NCI-H774 (cell line): ENCODE measurements around the gene ASPSCR1.

Experiments used
- DNase-seq: peaks from one replicate; lab custom pipeline; 2025; lab: John Stamatoyannopoulos, UW

Gene ASPSCR1

DNA sequence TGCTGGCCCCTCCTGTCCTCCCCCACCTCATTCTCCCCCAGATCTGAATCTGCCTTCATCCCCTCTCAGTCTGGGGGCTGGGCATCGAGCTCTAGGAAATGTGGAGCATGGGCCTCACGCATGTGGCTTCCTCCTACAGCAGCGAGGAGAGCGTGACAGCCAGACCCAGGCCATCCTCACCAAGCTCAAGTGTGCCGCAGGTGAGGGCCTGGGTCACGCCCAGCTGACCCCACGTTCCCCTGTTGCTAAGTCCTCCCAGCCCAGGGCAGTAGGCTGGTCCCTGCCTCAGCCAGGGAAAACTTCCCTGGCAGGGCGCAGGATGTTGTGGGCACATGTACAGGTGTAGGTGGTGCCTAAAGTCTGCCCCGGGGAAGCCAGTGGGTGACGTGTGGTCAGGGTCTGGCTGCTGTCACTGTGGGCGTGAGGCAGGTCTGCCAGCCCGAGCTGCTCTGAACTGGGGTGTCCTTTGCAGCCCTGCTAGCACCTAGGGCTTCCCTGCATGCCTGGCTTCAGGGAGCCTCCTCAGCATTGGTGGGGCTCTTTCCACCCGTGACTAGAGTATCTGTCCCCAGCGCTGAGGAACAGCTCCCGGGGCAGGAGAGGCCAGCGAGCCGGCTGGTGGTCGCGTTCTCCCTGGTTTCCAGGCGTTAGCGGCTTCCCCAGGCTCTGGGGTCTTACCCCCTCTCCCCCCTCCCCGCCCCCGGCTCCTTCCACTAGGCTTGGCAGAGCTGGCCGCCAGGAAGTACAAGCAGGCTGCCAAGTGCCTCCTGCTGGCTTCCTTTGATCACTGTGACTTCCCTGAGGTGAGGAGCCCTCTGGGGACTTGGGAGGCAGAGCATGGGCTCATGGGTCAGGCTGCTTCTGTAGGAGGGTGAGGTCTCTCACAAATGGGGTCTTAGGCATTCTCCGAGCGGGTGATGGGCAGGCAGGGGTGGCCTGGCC is 77.9 kb downstream of the ASPSCR1 start:
- DNase-seq, result no peak

DNA sequence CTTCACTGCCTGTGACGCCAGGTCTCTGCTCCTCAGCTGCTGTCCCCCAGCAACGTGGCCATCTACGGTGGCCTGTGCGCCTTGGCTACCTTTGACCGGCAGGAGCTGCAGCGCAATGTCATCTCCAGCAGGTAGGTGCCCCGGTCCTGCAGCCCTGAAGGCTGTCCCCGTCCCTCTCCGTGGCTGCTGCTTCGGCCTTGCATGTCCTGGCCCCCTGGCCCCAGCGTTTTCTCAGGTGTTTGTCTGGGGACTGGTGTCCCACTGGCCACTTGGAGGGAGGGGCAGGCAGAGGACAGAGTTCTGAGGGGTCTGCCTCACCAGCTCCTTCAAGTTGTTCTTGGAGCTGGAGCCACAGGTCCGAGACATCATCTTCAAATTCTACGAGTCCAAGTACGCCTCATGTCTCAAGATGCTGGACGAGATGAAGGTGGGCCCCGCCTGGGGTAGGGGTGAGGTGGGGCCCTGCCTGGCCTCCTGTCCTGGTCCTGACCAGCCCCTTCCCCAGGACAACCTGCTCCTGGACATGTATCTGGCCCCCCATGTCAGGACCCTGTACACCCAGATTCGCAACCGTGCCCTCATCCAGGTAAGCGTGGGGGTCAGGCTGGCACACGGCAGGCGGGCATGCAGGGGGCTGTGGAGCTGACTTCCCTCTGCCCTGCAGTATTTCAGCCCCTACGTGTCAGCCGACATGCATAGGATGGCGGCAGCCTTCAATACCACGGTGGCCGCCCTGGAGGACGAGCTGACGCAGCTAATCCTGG is 78.7 kb downstream of the ASPSCR1 start:
- no peak for DNase-seq

DNA sequence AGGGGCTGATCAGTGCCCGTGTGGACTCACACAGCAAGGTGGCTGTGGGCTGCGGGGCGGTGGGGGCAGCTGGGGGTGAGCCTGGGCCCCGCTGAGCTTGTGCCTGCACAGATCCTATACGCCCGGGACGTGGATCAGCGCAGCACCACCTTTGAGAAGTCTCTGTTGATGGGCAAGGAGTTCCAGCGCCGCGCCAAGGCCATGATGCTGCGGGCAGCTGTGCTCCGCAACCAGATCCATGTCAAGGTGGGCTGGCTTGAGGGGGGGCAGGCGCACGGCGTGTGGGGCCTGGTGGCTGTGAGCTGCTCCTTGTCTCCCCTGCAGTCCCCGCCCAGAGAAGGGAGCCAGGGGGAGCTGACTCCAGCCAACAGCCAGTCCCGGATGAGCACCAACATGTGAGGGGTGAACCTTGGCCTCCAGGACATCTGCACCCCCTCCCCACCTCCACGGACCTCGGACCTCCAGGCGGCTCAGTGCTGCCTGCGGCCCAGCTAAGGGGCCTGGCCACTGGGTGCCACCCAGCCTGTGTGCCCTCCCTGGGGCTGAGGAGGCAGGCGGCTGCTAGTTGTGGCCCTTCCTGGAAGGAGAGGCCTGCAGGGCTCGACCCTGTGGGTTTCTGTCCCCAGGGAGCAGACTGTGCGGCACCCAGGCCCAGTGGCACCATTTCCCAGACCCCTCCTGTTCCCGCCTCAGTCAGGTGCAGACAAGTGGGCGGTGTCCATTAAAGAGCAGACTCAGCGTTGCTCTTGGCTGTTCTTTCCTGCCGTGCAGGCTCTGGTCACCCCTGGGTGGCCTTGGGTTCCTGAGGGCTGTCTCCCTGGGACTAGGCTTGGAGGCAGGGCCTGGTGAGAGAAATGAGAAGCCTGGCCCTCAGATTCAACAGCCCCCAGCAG is 79.5 kb downstream of the ASPSCR1 start:
- no peak for DNase-seq

DNA sequence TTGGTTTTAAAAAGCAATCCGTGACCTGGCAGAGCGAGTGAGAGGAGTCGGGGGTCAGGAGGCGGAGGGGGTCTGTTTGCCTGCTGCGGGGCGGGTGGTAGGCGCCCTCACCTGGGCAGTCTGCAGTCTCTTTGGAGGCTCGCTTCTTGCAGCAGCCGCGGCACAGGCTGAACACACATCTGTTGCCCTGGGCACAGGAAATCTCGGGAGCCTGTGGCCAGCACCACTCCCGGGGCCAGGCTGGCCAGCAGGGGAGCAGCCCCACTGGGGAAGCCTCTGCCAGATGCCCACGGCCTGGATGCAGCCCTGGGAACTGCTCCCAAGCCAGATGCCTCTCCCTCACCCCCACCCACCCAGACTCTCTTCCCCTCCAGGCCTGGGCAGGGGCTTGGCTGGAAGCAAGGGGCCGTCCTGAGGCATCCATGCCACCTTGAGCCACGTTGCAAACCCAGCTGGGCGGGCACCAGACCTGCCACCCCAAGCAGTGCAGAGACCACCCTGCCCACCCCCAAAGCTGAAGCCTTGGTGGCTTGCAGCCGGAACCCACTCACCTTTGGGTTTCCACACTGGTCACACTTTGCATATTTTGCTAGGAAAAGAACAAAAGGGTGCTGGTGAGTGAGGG is 80.9 kb downstream of the ASPSCR1 start:
- DNase-seq, result no peak

DNA sequence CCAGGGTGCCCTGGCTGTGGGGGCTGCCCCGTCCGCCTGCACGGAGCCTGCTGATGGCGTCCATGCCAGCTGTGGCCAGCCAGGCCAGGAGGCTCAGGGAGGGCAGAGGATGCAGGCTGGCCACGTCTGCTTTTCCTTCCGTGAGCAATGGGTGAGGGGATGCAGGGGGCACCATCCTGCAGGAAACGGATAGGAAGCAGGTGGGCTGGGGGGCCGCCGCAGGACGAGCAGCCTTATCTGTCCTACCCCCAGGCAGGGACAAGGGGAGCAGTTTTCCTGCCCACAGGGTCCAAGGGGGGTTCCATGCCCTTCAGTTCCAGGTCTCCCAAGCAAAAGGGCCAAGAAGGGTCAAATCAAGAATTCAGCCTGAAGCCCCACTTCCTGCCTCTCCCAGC is 81.4 kb downstream of the ASPSCR1 start:
- no peak for DNase-seq

DNA sequence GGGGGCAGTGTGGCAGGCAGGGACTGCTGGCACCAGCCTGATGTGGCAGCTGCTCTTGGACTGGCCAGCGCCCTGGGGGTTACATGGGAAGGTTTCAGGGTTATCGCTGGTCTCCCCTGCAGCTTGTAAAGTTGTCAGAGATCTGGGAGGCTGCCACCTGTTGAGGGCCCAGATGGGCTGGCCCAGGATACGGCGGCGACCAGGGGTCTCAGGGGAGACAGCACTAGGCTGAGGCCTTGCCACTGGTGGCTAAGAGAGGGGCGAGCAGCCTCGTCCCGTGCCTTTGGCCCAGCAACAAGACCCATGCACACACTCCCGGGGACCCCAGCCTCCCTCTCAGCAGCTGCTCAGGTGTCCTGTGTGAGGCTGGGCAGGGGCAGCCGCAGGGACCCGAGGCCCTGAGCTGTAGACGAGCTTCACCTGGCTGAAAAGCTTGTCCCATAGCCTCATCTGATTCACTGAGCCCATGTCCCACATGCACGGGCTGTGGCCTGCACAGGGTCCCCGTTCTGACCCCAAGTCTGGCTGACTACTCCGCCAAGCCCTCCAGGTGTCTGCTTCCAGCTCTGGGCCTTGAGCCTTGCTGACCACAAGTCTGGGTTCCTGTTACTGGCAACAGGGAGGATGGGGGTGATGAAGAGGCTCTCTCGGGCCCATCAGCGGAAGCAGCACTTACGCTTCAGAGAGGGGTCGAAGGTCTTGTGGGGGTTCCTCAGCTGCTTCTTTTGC is 82.0 kb downstream of the ASPSCR1 start:
- DNase-seq, result no peak

DNA sequence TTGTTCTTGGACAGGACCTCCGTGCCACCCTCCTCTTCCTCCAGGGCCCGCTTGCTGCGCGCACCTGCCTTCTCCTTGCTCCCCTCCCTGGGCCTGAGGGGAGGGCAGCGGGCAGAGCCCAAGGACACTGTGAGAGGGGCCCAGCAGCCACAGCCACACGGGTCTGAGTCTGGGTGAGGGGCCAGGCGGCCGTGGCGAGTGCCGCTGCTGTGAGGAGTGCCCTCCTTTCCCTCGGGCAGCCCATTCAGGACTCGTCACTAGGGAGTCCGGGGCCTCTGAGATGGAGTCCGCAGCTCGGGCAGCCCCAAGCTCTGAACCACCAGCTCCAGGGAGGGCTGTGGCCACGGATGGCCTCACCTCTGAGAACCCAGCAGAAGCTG is 82.6 kb downstream of the ASPSCR1 start:
- DNase-seq, result no peak

DNA sequence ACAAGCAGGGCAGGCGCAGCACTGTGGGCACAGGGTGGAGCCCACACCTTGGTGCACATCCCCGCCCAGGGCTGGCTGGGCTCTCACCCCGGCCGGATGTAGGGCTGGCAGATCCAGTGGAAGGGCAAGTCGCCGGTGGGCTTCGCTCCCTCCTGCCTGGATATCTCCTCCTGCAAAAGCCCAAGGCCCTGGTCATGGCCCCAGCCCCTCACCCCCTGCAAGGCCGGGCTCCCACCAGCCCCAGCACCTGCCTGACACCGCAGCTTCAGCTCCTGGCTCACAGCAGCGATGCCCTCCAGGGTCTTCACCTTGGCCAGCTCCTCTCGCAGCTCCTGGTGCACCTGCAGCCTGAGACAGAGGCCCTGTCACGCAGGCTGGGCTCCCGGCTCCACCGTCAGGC is 83.2 kb downstream of the ASPSCR1 start:
- no peak for DNase-seq

DNA sequence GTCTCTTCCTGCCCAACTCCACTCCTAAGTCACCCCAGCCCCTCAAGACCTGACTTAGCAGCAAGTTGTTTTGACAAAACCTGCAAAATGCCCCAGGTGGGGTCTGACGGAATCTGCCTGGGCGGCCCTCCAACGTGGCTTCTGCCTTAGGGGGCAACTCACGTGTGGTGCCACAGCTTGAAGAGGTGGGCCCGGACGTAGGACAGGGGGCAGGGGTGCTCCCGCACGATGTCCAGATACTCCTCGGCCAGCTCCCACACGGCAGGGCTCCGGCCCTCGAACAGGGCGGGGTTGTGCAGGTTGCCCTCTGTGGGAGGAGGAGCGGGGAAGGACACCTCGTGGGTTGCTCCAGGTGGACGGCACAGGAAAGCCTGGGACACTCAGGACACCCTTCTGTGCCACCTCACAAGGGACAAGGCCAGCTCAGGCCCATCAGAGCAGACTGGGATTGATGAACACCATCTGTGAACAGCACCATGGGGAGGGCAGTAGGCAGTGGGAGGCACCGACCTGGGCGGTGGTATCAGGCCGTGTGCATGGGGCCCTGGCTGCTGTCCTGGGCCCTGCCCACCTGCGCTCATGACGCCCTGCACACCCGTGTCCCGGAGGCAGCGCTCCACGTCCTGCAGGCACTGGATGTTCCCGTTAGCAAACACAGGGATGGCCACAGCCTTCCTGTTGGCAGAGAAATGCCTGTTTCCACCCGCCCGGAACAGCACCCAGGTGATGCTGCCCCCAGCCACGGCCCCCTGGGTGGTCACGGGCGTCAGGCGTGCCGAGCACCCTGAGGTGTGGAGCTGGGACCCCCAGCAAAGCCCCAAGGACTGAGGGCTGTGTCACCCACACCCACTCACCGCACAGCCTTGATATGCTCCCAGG is 83.9 kb downstream of the ASPSCR1 start:
- DNase-seq, result no peak

DNA sequence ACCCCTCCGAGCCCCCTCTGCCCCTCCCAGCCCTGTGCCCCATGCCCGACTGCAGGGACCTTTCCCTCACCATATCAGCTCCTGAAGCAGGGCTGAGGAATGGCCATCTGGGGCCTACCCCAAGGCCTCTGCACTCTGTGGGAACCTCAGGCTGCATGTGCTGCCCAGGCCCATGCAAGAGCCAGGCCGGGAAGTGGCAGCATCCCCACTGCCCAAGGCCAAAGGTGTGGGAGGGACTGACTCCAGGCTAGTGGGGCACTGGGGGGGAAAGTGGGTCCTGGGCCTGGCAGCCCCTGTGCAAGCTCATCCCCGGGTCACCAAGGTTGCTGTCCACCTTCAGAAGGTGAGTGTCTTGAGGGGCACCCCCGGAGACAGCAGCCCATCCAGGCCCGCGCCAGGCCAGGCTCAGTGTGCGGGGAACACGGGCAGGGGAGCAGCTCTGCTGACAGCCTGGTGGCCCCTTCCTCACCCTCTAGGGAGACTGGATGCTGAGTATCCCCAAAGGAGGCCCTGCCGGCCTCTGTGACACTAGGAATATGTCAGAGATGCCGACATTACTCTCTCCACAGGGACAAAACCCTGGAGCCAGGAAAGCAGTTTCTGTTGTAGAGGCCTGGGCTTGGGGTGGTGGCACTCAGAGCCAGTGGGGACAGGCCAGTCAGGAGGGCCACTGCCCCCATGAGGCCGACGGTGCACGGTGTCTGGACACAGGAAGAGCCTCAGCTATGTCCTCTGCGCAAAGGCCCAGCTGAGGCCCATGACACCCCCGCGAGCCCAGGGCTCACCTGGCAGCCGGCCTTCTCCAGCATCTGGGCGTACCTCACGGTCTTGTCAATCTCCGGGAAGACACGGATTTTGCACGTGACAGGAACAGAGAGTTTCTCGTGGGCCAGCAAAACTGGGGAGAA is 84.9 kb downstream of the ASPSCR1 start:
- DNase-seq, result no peak

DNA sequence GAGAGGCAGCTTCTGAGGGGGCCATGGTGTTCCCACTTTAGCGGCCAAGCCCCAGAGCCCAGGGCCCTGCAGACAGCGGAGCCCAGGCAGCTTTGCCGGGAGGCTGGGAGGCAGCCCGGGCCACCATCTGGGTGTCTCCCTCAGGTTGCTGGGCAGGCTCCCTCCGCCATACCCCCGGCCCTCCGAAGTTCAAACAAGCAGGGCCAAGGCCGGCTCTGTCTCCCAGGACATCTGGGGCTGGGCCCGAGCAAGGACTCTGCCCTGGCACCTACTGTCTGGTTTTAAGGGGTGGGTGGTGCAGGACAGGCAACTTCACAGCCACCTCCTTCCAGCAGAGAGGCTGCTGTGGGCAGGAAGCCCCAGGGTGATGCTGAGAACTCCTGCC is 85.5 kb downstream of the ASPSCR1 start:
- DNase-seq, result no peak

DNA sequence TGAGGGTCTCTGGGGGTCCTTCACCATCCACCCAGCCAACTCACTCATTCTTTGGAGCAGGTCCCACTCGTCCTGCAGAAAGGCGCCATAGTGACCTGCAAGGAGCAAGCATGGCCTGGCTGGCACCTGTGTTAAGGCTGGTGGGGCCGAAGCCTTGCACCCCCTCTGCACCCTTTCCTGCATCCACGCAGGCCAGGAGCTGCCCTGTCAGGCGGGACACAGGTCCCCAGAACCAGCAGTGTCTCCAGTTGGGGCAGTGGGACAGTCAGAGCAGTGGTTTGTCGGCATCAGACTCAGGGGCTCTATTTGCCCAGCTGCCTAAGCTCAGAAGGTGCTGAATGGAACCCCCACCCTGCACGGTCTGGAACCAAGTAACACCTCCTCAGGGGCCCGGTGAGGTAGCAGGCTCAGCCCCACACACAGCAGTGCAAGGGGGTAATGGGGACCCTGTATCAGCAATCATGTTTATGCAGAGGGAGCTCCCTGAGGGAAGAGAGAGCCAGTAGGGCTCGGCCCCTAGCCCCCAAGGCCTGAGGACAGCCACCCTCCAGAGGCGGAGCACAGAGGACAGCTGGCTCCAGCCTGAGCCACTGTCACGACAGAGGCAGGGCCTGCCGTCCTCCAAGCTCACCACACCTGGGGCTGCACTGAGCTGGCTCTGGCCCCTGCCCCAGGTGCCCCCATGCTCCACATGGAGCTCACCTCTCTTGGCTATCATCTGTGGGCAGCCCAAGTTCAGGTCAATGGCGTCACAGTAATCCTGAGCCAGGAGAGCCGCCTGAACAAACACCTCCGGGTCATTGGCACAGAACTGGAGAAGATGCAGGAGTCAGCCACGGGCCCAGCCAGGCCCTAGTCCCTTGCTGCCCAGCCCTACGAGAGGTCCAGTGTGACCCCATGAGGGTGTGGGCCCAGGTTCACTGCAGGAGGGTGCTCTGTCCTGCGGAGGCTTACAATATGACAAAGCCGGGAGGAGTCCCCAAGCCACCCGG is 86.3 kb downstream of the ASPSCR1 start:
- no peak for DNase-seq

DNA sequence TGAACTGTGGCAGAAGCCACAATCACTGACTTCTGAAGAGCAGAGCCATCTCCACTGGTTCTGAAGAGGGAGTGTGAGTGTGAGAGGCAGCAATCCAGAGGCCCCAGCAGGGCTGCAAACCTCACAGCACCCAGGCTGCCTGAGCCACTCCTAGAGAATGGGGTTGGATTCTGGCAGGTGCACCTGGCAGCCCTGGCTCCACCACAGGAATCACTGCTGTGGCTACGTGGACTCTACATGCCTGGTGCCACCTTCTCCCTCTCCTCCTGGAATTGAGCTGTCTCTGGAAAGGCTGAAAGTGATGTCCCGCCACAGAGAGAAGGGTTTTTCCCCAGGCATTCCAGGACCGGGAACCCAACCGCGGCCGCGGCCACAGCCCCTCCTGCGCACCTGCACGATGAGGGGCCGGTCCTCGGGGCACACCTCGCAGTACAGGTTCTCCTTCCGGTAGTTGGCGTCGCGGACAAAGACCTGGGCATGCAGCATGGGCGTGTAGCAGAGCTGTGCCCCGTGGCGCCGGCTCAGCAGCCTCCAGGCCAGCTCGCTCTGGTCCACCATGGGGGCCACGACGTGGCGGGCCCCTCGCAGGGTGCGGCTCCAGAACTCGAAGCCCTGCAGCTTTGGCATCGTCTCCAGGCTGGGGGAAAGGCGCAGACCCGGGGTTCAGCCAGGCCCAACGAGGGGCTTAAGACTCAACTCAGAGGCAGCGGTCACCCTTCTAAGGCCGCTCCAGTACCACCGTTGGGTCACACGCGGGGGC is 87.2 kb downstream of the ASPSCR1 start:
- DNase-seq, result peak; percentile 11

DNA sequence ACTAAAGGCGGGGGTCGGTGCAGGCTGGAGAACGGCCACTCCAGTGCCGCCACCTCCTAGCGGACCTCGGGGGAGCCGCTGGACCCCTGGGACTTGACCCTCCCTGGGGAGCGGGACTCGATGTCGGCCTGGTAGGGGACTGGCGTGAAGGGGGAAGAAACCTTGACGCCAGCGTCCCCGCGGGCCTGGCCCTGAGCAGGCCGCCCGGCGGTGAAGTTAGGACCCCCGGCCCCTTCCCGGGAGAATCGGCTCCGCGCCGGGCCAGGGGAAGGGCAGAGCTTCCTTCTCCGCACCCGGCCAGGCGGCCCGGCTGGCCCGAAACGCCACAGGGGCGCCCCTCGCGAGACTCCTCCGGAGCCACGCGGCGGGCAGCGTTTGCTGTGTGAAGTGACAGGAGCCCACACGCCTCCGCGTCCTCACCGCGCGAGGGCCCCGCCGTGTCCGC is 87.8 kb downstream of the ASPSCR1 start:
- no peak for DNase-seq

DNA sequence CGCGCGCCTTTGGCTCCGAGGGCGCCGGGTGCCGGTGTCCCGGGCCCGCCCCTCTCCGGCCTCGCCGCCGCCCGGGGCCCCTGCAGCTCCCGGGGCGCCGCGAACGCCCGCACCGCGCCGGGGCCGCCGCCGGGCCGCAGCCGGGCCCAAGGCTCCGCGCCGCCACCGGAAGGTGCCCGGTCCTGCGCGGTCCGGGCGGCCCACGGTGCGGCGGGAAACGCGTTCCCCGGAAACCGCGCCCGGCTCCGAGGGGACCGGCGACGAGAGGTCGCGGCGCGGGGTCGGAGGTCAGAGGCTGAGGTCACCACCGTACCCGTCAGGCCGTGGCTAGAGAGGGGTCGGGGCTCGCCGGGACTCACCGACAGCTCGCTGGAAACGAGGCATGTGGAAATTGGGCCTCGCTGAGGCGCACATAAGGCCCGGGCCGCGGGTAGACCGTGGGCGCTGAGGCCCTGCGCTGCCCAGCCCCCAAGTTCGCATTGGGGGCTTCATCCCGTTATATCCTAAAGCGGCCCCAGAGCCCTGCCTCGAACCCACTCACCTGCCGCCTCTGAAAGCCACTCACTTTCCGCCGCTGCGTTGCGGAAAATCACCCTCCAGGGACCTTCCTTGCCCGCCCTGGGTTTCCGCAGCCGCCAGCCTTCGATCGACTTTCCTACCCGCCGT is 88.3 kb downstream of the ASPSCR1 start, which contains the start of gene DUS1L:
Gene DUS1L (minus strand): TSS at position 167 of the 666 bp plus-strand sequence. CDS start 745 bp downstream, outside the sequence.
- DNase-seq, result peak; percentile 60
